SKM-1 (cell line): Measurements from ENCODE around the gene NNMT.

Source experiments
- DNase-seq: peaks from one replicate; lab custom pipeline; 2025; ENCODE audit not compliant: unreplicated experiment; lab: John Stamatoyannopoulos, UW

NNMT gene

DNA sequence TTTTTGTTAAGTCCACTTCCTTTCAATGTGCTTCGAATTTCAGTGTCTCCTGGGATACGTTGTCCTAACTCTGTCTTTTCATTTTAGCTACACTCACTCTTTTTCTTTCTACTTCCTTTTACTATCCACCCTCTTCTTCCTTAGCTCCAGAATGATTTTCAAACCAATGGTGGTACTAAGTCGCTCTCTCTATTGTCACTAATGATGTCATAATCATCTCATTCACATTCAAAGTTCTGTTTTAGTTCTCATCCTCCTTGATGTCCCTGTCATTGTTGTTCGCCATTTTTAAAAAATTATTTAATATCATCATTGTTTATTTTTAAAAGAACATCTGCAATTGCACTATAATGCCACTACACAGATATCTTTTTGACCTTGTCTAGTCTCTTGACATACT lies 47.3 kb downstream of the NNMT start:
- DNase-seq, result no peak

DNA sequence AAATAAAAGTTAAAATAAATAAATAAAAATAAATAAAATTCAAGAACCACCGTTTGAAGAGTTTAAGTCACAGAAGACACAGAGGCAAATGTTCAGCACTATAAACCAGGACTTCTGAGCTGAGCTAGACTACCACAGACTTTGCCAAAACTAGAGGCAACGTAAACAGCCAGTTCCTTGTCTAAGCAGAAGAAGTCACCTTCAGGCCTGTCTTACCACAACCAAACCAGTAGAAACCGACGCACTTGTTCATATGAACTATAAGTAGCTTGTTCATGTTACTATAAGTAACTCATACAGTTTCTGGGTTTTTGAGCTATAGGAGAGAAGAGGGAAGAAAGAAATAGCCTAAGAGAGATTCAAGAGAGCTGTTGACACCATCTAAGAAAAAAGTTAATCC lies 48.3 kb downstream of the NNMT start:
- no peak for DNase-seq

DNA sequence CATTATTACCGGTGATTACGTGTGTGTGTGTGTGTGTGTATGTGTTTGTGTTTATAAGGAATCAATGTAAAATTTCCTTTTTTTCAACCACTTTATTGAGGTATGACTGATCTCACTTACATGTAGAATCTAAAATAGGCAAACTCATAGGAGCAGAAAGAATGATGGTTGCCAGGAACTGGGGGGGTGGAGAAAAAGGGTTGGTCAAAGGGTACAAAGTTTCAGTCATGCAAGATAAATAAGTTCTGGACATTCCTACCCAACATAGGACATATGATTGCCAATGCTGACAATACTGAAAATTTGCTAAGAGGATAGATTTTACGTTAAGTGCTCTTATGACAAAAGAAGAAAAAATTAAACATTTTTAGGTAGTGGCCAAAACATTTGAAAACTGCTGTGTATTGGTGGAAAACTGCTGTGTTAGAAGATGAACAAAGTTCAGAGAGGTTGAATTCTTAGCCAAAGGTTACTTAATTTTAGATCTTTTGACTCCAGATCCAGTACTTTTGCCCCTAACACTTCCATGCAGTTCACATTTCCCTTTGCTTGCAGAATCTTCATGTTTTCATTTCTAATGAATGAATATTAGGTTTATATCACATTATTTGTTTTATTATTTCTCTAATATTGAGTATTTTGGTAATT lies 49.5 kb downstream of the NNMT start:
- DNase-seq, result no peak

DNA sequence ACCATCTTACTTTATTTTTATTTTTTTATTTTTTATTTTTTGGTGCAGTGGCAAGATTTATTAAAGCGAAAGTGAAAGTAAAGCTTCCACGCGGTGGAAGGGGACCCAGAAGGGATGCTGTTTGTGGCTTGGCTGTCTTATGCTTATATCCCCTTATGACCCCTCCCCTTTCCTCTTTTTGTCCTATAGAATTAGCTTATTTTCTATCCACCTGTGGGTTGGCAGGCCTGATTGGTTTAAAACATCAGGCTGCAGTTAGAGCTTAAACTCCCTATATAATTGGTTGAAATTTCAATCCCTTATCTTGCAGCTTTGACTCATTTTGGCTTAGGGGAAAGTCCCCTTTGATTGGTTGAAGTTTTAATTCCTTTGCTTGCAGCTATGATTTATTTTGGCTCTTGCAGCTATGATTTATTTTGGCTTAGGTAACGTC lies 50.5 kb downstream of the NNMT start:
- DNase-seq, result no peak

DNA sequence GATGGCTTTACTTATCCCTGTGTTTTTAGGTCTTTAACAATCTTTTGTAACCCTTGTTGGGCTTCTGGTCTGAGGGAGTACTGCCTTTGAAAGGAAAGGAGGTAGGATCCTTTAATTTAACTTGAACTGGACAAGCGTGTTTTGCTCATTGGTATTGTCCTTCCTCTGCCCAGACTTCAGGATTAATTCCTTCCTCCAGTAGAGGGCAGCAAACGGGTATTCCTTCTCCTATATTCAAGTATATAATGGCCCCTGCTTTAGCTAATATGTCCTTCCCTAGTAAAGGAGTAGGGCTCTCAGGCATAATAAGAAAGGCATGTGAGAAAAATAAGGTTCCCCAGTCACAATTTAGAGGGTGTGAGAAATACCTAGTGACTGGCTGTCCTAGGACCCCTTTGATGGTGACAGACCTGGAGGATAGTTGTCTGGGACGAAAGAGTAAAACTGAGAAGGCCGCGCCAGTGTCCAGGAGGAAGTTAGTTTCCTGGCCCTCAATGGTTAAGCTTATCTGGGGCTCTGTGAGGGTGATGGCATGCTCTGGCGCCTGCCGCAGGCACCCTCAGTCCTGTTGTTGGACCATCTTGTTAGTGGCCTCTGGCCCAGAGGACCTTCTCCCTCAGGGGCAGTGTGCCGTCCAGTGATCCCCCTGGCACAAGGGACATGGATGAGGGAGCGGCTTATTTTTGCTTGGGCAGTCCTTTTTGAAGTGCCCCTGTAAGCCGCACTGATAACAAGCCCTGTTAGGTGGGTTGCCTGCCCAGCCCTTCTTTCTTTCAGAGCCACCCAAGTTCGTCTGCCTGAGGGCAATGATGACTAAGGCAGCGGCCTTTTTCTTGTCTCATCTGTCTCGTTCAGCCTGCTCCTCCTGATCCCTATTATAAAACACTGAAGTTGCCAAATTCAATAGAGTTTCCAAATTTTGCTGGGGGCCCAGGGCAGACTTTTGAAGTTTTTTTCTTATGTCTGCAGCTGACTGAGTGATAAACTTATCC lies 52.3 kb downstream of the NNMT start:
- peak; percentile 21 for DNase-seq

DNA sequence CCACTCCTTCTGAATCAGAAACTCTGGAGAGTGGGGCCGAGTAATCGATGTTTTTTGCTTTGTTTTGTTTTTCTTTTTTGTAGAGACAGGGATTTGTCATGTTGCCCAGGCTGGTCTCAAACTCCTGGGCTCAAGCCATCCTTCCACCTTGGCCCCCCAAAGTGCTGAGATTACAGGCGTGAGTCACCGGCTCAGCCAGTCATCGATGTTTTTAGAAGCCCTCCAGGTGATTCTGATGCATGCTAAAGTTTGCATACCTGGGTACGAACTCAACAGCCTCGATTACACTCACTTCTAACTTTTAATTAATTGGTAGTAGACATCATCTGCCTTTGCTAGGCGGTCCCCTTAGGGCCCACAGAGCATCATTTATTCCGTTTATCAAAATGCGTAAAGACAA lies 53.8 kb downstream of the NNMT start:
- DNase-seq, result no peak

DNA sequence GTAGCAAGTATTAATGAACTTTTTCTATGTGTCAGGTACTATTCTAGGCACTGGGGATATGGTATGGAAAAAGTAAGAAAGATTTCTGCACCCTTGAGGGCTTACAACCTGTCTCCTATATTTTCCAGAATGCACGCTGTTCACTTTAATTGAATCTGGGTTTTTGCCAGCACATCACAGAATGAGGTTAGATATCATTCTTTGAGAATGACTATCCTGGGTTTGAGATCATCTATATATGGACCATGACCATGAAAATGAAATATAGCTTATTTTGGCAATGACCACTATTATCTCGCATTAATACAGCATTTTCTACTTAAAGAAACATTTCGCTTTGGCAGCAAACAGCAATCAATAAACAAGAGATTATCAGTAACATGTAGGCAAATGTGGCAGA lies 57.2 kb downstream of the NNMT start:
- DNase-seq, result no peak

DNA sequence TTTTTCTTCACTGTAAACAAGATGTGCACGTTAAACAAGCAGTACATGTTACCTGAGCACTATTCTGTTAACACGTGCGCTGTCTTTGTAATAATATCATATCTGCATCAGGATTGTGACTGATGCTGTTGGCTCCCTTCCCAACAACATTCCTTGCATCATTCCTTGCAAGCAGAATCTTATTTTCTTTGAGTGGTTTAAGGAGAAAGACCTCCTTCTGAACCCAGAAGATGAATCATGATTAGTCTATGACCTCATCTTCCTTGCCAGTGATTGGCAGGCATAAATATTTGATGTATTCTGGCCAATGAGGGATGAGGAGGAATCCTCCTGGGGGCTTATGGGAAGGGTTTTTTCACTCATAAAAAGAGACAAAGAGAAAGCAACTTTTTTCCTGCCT lies 57.9 kb downstream of the NNMT start:
- no peak for DNase-seq

DNA sequence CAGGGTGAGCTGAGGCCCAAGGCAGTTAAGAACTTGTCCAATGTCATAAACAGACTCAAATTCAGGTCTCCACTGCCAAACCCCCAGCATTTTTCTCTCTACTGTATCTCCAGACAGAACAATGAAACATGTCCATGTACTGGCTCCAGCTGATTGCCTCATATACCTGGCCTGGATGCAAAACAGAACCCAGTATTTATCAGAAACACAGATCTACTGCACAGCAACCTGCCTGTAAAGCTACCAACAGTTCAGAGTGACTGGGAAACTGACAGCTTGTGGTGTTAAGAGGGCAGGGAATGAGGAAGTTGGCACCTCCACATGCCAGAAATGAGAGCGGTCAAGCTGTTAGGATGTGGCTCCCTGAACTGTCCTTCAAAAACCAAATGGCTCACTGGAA lies 62.5 kb downstream of the NNMT start:
- no peak for DNase-seq

DNA sequence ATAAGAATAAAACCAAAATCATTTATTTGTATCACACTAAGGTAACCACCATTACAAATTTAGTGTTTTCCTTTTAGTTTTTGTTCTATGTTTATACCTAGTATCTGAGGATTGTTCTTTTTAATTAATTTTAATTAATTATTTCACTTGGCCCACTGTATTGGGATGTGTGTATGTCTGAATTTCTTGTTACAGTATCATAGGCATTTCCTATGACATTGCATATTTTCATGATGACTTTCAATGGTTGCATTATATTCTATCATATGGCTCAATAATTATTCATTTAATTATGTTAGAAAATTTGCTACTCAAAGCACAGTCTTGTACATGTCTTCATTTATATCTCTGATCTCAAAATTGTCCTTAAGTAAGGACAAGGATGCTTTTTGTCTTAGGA lies 63.1 kb downstream of the NNMT start:
- no peak for DNase-seq

DNA sequence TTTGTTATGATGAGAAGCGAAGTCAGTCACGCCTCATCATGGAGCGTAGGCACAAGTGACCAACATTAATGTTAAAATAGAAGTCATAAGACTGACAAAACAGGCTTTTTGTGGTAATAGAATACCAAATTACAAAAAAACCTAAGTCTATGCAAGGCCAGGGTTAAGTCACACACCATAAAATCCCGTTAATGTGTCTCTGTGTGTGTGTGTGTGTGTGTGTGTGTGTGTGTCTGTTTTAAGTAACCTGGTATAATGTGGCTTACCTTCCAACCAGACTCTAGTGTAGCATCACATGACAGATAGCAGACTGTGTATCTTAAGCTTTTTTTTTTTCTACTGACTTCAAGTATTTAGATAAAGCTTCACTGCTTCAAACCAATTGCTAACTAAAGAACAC lies 66.1 kb downstream of the NNMT start:
- no peak for DNase-seq

DNA sequence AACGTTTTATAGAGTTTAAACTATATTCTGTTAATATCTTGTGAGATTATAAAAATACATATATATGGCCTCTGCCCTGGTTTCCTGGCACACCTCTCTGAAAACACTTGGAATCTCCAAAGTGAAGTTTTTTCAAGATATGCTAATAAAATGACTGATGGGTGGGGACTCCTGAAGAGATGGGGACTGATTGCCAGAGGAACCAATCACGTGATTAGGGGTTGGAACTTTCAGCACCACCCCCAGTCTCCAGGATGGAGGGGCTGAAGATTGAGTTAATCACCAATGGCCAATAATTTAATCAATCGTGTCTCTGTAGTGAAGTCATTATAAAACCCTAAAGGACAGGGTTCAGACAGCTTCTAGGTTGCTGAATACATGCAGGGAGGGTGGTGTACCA lies 66.8 kb downstream of the NNMT start:
- DNase-seq, result no peak
